GM19193 (cell line): ENCODE results near the gene KCNK10.

Experiments used
- POLR2A ChIP-seq: IDR thresholded peaks from 4 replicates; pipeline ENCODE4 v1.6.1; 2011; ENCODE audit not compliant: insufficient read depth, insufficient read length; ENCODE audit errors: extremely low read depth

Gene KCNK10

DNA sequence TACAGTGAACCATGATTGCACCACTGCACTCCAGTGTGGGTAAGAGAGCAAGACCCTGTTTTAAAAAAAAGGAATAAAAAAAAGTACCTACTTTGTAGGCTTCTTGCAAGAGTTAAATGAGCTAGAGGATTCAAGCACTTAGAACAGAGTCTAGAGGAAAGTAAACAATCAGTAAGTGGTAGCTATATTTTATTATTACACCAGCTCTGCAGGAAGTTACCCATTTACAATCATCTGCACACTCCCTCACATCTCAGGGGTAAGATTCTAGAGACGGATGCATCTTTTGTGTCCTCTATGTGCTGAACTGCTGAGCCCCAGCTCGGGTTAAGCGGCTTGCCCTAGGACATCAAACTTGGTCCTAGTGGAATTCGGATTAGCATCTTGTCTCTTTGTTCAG, 67.3 kb downstream of the KCNK10 start:
- TF ChIP-seq POLR2A = no peak

DNA sequence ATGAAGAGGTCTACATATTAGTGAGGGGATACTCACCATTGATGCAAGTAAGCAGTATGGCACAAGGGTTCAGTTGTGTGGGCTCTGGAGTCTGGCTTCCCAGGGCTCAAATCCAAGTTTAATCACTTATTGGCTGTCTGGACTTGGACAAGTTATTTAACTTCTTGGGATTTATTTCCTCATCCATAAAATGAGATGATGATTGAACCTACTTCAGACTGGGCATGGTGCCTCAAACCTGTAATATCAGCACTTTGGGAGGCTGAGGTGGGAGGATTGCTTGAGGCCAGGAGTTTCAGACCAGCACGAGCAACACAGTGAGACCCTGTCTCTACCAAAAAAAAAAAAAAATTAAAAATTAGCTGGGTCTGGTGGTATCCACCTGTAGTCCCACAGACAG, 67.9 kb downstream of the KCNK10 start:
- no peak for TF ChIP-seq POLR2A

- TF ChIP-seq POLR2A = no peak
These were observed 70.6 kb downstream of the KCNK10 start for GRCh38 chr14:88252498-88252897.

DNA sequence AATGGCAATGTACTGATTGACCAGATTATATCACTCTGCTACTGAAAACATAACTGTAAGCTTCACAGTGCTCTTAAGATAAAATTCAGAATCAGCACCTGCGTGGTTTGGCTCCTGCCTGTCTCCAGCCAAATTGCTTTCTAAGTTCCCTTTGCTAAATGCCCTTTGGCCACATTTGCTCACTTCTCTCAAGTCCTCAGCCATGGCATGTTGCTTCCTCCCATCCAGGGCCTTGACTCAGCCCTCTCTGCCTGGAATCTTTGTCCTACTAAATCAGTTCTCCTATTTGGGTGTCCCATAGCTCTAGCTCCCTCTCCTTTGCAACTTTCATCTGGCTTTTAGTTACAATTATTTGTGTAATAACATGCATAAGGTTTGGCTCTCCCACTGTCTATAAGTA, 71.4 kb downstream of the KCNK10 start:
- TF ChIP-seq POLR2A = no peak

GRCh38 chr14:88249266-88249665, 73.8 kb downstream of the KCNK10 start:
- TF ChIP-seq POLR2A = no peak

DNA sequence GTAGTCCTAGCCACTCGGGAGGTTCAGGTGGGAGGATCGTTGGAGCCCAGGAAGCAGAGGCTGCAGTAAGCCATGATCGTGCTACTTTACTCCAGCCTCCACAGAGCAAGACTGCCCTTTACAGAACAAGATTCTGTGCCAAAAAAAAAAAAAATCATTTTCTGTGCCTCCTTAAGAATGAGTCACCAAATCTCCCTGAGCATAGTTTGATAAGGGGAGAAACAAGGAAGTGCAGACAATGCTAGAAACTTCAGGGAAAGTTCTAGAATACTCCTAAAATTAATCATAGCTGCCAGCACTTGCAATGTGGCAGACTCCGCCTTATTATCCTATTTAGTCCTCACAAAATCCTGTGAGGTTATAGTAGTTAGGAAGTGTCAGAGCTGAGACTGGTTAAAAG, 74.5 kb downstream of the KCNK10 start:
- no peak for TF ChIP-seq POLR2A

- no peak for TF ChIP-seq POLR2A
These were observed 75.8 kb downstream of the KCNK10 start for GRCh38 chr14:88247228-88247627.

- TF ChIP-seq POLR2A = no peak
These were observed 77.7 kb downstream of the KCNK10 start for GRCh38 chr14:88245321-88245720.

DNA sequence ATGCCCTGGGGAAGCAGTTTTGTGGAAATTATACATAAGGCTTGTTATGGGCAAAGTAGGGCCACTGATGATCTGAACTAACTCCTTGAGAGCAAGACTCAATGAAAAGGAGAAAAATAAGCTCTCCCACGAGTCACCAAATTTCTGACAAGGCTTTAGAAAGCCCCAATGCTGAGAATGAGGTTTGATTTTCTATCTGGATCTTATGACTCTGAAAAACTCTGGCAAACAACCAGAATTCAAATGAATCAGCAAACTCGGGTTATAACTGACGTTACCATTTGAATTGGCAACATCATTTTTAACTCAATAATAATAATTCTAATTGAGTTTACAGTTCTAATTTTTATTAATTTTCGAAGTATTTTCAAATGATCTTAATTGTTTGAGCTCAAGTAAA, 79.1 kb downstream of the KCNK10 start:
- no peak for TF ChIP-seq POLR2A

DNA sequence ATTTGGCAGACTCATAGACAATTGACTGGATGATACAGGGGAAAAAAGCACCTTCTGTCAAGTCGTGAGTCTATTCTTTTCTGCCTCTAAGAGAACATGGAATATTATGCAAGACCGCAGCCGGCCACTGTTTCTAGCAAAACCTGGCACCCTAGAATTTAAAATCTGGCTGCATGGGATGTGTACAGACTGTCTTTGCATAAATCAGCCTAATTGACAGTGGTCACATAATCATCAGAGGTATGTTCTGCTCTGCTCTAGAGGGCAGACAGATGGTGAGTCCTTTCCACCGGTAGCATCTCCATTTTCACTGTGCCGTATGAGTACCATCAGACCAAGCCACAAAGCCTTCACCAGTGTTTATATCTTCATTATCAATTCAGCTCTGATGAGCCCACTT, 80.6 kb downstream of the KCNK10 start:
- no peak for TF ChIP-seq POLR2A

DNA sequence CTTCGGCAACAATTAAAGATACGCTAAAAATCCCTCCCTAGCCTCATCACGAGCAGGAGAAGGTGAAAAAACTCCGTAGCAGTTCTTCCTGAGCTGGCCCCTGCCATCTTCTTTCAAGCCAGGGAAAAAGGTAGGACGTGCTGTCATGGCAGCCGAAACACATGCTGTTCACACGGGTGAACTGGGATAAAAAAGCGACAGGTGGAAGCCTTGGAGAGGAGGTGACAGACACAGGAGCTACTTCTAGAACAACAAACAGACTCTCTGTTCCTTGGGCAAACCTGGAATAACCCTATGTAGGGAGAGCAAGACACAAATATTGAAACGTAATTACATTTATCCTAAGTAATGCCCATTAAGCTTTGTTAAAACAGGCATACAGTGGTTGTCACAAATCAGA, 81.3 kb downstream of the KCNK10 start:
- no peak for TF ChIP-seq POLR2A

DNA sequence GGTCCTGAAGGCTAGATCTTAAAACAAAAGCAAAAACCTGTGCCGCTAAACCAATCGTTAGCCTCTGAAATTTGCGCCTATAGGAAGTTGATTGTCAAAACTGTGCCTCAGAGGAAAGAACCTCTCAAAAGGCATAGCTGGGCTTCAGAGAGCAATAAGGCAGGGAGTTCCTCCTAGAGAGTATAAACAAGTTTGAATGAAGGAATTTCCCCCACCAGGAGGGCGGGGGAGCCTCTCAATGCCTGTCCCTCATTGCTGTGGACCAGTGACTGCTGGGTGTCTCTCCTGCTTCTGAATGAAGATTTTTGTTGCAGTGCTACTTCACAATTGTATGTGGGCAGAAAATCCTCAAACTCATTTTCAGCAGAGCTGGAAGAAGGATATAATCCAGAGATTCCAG, 88.6 kb downstream of the KCNK10 start:
- TF ChIP-seq POLR2A = no peak

DNA sequence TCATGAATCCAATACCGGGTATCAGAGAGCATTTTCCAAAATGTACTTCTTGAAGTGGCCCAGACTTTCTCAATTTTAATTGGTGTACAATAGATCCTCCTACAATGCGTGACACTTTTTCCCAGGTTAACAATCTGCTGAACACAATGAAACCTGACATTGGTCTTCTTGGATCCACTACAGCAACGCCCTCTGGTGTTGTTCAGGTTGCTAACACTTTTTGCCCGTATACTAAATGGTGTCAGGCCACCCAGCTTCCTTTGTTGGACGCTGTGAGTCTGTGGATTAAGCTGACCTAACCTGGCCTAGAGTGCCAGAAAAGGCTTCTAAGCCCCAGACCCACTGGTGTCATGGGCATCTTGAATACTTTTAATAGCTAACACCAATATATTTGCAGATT, 89.2 kb downstream of the KCNK10 start:
- no peak for TF ChIP-seq POLR2A

GRCh38 chr14:88232771-88233170, 90.3 kb downstream of the KCNK10 start:
- TF ChIP-seq POLR2A = no peak

DNA sequence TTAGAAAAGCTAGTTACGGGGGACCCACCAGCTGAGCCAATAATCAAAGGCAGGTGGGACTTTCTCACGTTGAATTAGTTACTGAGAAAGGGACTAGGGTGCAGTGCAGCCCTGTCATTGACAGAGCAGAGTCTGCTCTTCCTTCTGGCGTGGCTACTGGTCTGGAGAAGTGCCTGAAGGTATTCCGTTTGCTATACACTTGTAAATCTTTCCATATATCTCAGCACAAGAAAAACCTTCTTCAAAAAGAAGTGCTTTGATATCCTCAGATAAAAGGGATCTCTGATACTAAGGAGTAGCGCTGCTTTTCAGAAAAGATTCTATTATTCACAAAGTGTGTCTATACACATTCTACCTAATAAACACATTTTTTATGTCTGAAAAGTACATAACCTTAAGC, 91.5 kb downstream of the KCNK10 start:
- no peak for TF ChIP-seq POLR2A

GRCh38 chr14:88229428-88229827, 93.6 kb downstream of the KCNK10 start:
- TF ChIP-seq POLR2A = no peak

DNA sequence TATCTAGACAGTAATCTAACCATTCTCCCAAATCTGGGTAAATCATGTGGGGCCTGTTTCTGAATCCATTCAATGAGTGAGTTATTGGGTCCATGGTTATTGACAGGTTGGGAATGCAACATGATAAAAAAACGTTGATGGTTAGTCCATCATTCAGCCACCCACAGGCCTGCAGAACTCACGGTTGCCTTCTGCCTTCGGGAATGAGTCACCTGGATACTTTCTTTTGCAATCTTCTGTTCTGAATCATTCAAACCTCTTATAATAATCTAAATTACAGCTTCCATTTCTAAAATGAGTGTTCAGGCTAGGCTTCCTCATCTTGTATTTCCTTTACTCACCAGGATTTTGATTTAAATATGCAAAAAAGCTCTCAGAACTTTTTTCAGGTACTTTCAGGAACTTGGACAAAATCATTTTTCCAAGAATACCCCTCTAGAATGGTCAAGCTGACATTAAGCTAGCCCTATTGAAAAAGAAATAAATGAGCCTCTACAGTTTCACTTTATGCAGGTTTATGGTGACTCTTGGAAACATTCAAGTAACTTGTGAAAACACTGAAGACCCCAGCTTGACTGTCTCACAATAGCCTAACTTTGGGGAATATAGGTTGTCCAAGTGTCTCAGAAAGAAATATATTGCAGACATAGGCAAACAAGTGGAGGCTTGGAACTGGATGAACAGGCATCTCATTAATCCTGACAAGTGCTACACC, 94.4 kb downstream of the KCNK10 start:
- TF ChIP-seq POLR2A = no peak
